ENCODE measurements around the gene LLGL2.

The LLGL2 gene

DNA sequence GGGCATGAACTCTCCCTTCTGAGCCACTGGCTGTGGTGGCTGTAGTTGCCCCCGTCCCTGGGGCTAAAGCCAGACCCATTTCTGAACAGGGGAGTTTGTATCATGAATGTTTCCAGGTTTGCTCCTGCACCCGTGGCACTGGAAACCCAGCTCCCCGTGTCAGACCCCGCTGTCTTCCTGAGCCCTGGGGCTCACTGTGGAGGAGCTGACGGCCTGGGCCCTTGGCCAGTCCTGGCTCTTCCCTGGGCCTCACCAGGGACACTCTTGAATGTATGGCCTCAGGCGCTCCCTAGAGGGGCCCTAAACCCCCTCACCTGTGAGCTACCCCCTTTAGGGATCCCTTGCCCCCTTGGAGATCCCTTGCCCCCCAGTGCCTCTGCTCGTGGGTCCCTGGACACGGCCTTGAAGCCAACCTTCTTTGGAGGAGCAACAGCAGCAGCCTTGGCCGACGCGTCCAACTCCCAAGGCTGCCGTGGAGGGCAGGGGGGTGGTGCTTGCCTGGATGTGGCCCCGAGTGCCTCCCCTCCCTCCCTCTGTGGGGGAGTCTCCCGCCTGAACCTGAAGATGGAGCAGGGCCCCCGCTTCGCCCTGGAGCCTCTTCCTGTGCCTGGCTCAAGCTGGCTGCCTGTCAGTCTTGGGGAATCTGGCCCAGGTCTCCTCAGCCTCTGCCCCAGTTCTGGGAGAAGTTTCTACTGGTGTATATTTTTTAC lies 26.0 kb upstream of the LLGL2 start:
- TF ChIP-seq ZNF274 (IDR thresholded peaks at IDR 0.05; ENCODE audit: low read depth, low read length): no peak
- no peak overlapping the region for H3K4me3 ChIP-seq (ENCODE audit: low read length)

- no peak overlapping the region for H3K4me3 ChIP-seq (ENCODE audit: low read length)
- no peak for TF ChIP-seq ZNF274 (IDR thresholded peaks at IDR 0.05; ENCODE audit: low read depth, low read length)
Observed at GRCh38 chr17:75500419-75501216, 24.9 kb upstream of the LLGL2 start.

GRCh38 chr17:75501378-75502071 lies 24.0 kb upstream of the LLGL2 start:
- no peak overlapping the region for H3K4me3 ChIP-seq (ENCODE audit: low read length)
- no peak for TF ChIP-seq ZNF274 (IDR thresholded peaks at IDR 0.05; ENCODE audit: low read depth, low read length)

GRCh38 chr17:75502072-75502720 lies 23.3 kb upstream of the LLGL2 start:
- TF ChIP-seq ZNF274 (IDR thresholded peaks at IDR 0.05; ENCODE audit: low read depth, low read length): no peak
- H3K4me3 ChIP-seq (ENCODE audit: low read length): no peak overlapping the region

- H3K4me3 ChIP-seq (ENCODE audit: low read length): no peak overlapping the region
- no peak for TF ChIP-seq ZNF274 (IDR thresholded peaks at IDR 0.05; ENCODE audit: low read depth, low read length)
Observed at GRCh38 chr17:75502721-75503329, 22.7 kb upstream of the LLGL2 start.

DNA sequence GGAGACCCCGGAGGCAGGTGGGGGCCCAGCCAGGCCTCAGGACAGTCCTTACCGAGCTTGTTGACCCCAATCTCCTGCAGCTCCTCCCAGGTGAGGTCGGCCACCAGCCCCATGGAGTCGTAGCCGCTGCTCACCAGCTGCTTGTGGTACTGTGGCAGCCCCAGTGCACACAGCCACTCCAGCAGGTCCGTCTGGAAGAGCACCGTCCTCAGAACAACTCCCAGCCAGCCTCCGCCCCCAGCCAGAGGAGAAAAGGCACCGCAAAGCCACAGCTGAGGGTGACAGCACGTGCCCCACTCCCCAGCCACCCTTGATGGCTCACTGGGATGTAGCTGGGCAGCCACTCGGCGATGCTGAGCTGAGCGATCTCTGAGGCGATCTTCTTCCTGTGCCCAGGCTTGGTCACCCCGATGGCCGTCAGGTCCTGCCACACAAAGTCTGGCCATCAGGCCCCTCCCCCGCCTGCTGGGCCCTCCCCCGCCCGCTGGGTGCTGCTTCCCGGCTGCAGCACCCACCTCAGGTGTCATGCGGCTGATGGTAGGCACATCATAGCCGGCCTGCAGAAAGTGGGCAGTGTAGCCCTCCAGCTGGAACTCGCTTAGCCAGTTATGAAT lies 22.1 kb upstream of the LLGL2 start:
- H3K4me3 ChIP-seq (ENCODE audit: low read length): no peak overlapping the region
- TF ChIP-seq ZNF274 (IDR thresholded peaks at IDR 0.05; ENCODE audit: low read depth, low read length): no peak

GRCh38 chr17:75503976-75504346 lies 21.5 kb upstream of the LLGL2 start:
- no peak overlapping the region for H3K4me3 ChIP-seq (ENCODE audit: low read length)
- no peak for TF ChIP-seq ZNF274 (IDR thresholded peaks at IDR 0.05; ENCODE audit: low read depth, low read length)

DNA sequence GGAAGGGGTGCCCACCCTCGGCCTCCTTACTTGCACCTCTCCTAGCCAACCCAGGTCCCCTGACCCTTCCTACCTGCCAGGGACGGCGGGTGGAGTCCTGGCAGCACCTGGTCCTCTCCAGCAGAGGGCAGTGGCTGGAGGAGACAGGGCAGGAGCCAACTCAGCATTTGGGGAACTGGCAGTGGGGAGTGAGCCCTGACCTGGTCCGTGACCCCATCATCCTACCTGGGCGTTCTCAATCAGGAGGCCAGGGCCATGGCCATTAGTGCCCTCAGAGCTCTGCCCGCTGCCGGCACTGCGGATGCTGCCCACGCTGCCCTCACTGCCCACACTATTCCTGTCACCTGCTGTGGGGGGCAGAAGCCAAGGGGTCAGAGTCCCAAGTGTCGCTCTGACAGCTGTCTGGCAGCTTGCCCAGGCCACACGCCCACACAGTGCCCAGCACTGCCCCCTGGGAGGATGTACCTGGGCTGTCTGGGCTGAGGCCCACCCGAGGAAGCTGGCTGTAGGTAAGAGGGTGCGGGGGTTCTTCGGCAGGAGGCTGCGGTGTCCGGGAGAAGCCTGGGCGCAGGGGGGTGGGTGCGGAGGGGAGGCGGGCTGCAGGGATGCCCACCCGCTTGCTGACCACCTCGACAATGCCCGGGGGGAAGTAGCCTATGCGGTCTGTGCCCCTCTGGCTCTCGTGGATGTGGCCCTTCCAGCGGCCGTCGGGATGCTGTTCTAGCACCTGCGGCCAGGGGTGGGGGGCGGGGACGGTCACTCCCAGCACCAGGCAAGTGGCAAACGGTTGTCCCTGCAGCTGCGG lies 20.9 kb upstream of the LLGL2 start:
- no peak for TF ChIP-seq ZNF274 (IDR thresholded peaks at IDR 0.05; ENCODE audit: low read depth, low read length)
- no peak overlapping the region for H3K4me3 ChIP-seq (ENCODE audit: low read length)

- TF ChIP-seq ZNF274 (IDR thresholded peaks at IDR 0.05; ENCODE audit: low read depth, low read length): no peak
- no peak overlapping the region for H3K4me3 ChIP-seq (ENCODE audit: low read length)
Observed at GRCh38 chr17:75505152-75505409, 20.4 kb upstream of the LLGL2 start.

- no peak for TF ChIP-seq ZNF274 (IDR thresholded peaks at IDR 0.05; ENCODE audit: low read depth, low read length)
- H3K4me3 ChIP-seq (ENCODE audit: low read length): no peak overlapping the region
Observed at GRCh38 chr17:75505640-75506039, 19.9 kb upstream of the LLGL2 start.

DNA sequence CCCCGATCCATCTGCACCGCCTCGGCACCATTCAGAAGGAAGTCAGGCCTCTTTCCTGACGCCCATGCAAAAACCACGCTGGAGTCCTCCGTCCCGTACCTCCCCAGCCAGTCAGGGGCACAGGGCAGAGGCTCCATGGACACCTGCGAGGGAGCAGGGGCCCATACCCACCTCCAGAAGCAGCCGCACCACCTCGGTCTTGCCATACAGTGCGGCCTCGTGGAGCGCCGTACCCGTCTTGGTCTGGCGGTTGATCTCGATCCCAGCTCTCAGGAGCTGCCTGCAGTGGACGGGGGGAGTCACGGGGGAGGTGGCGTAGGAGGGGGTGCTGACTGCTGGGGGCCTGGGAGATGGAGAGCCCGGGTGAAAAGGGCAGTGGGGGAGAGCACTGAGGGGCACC lies 19.4 kb upstream of the LLGL2 start:
- no peak overlapping the region for H3K4me3 ChIP-seq (ENCODE audit: low read length)
- no peak for TF ChIP-seq ZNF274 (IDR thresholded peaks at IDR 0.05; ENCODE audit: low read depth, low read length)

GRCh38 chr17:75506888-75507287 lies 18.6 kb upstream of the LLGL2 start:
- H3K4me3 ChIP-seq (ENCODE audit: low read length): no peak overlapping the region
- no peak for TF ChIP-seq ZNF274 (IDR thresholded peaks at IDR 0.05; ENCODE audit: low read depth, low read length)
